Measurements from ENCODE around the gene ZNF783. TPM values are rescaled to one million over a fixed set of nuclear protein-coding genes. Genes with fewer than 3 reads are reported as not detected.
"Not testable (repeated sequence)": the region's sequence is repeated elsewhere in the genome, so short reads cannot be mapped to it uniquely, and the experiment has no call there.

ZNF783 gene
- polyA plus RNA-seq, 1 donor (not counting 4 experiments of a cell fraction or from before 2014, with no cell fraction given), result 4.2 TPM

- no peak overlapping the region for H3K4me2 ChIP-seq (ENCODE audit: control insufficient read depth, extremely low read depth, insufficient read depth, low read depth, low read length)
- no peak overlapping the region for H3K9ac ChIP-seq (ENCODE audit: control insufficient read depth, extremely low read depth, insufficient read depth, low read length)
- H3K36me3 ChIP-seq (ENCODE audit: control insufficient read depth in 2 of 2, extremely low read depth in 1 of 2, insufficient read depth in 2 of 2, low read length in 2 of 2), result peaks cover 9 to 26% of the 10 kb centered on the region in 2 experiments
- dilution Hi-C loops (cut with MboI; ENCODE audit: extremely low pct_ligation_motif_present, low sequenced_read_pairs), result no loop called here
- TF ChIP-seq CTCF (optimal IDR thresholded peaks at IDR 0.05 in 1 of 3, IDR thresholded peaks at IDR 0.05 in 1 of 3, conservative IDR thresholded peaks at IDR 0.05 in 1 of 3; ENCODE audit: extremely low read depth in 1 of 3, insufficient read depth in 2 of 3, low read length in 3 of 3) (no peak), EZH2 (IDR thresholded peaks at IDR 0.05; ENCODE audit: low read length) (no peak)
- FAIRE-seq (no peak), DNase-seq (ENCODE audit: low read depth, low spot score) (no peak)
- no peak overlapping the region for H3K27ac ChIP-seq (ENCODE audit: control insufficient read depth, insufficient read depth, low read length)
- H3K79me2 ChIP-seq (ENCODE audit: control insufficient read depth, insufficient read depth, low read length), result peaks cover 4% of the 10 kb centered on the region
- no peak overlapping the region for H3K4me3 ChIP-seq (ENCODE audit: control insufficient read depth in 2 of 3, extremely low read depth in 1 of 3, insufficient read depth in 2 of 3, low read depth in 1 of 3, low read length in 3 of 3)
- no peaks in the 10 kb centered on the region for H3K27me3 ChIP-seq (ENCODE audit: control insufficient read depth, extremely low read depth, insufficient read depth, low read length)
- H3K4me1 ChIP-seq (ENCODE audit: control insufficient read depth, extremely low read depth, insufficient read depth, low read length), result peaks cover 5% of the 10 kb centered on the region
- no peaks in the 10 kb centered on the region for H3K9me1 ChIP-seq (ENCODE audit: control insufficient read depth, extremely low read depth, insufficient read depth, low read length)
- no peaks in the 10 kb centered on the region for H3K9me3 ChIP-seq (ENCODE audit: control insufficient read depth, low read depth, low read length)
- no peaks in the 10 kb centered on the region for H4K20me1 ChIP-seq (ENCODE audit: control insufficient read depth, extremely low read depth, insufficient read depth, low read length)
- H2AFZ ChIP-seq (ENCODE audit: control insufficient read depth, low read length), result no peak overlapping the region
Observed at GRCh38 chr7:149267733-149268132, 5.7 kb downstream of the ZNF783 start.

- H3K79me2 ChIP-seq (ENCODE audit: control insufficient read depth, insufficient read depth, low read length); H2AFZ ChIP-seq (ENCODE audit: control insufficient read depth, low read length); dilution Hi-C loops (cut with MboI; ENCODE audit: extremely low pct_ligation_motif_present, low sequenced_read_pairs); H4K20me1 ChIP-seq (ENCODE audit: control insufficient read depth, extremely low read depth, insufficient read depth, low read length); H3K27me3 ChIP-seq (ENCODE audit: control insufficient read depth, extremely low read depth, insufficient read depth, low read length); H3K4me3 ChIP-seq (ENCODE audit: control insufficient read depth in 2 of 3, extremely low read depth in 1 of 3, insufficient read depth in 2 of 3, low read depth in 1 of 3, low read length in 3 of 3); H3K4me2 ChIP-seq (ENCODE audit: control insufficient read depth, extremely low read depth, insufficient read depth, low read depth, low read length); H3K9ac ChIP-seq (ENCODE audit: control insufficient read depth, extremely low read depth, insufficient read depth, low read length); H3K4me1 ChIP-seq (ENCODE audit: control insufficient read depth, extremely low read depth, insufficient read depth, low read length); H3K27ac ChIP-seq (ENCODE audit: control insufficient read depth, insufficient read depth, low read length); DNase-seq (ENCODE audit: low read depth, low spot score); H3K9me3 ChIP-seq (ENCODE audit: control insufficient read depth, low read depth, low read length); FAIRE-seq; H3K9me1 ChIP-seq (ENCODE audit: control insufficient read depth, extremely low read depth, insufficient read depth, low read length): not testable (repeated sequence)
- H3K36me3 ChIP-seq (ENCODE audit: control insufficient read depth in 2 of 2, extremely low read depth in 1 of 2, insufficient read depth in 2 of 2, low read length in 2 of 2), result peaks cover 6 to 18% of the 10 kb centered on the region in 2 experiments
Observed at GRCh38 chr7:149274424-149274823, 12.4 kb downstream of the ZNF783 start.

GRCh38 chr7:149277871-149278270 is 15.9 kb downstream of the ZNF783 start:
- H3K9ac ChIP-seq (ENCODE audit: control insufficient read depth, extremely low read depth, insufficient read depth, low read length), result no peak overlapping the region
- peaks cover 8 to 22% of the 10 kb centered on the region in 2 experiments for H3K36me3 ChIP-seq (ENCODE audit: control insufficient read depth in 2 of 2, extremely low read depth in 1 of 2, insufficient read depth in 2 of 2, low read length in 2 of 2)
- H3K9me3 ChIP-seq (ENCODE audit: control insufficient read depth, low read depth, low read length), result no peaks in the 10 kb centered on the region
- H3K79me2 ChIP-seq (ENCODE audit: control insufficient read depth, insufficient read depth, low read length), result no peaks in the 10 kb centered on the region
- no peak for DNase-seq (ENCODE audit: low read depth, low spot score)
- H3K4me3 ChIP-seq (ENCODE audit: control insufficient read depth in 2 of 3, extremely low read depth in 1 of 3, insufficient read depth in 2 of 3, low read depth in 1 of 3, low read length in 3 of 3), result no peak overlapping the region
- no peaks in the 10 kb centered on the region for H3K4me1 ChIP-seq (ENCODE audit: control insufficient read depth, extremely low read depth, insufficient read depth, low read length)
- no peaks in the 10 kb centered on the region for H4K20me1 ChIP-seq (ENCODE audit: control insufficient read depth, extremely low read depth, insufficient read depth, low read length)
- dilution Hi-C loops (cut with MboI; ENCODE audit: extremely low pct_ligation_motif_present, low sequenced_read_pairs), result no loop called here
- H3K4me2 ChIP-seq (ENCODE audit: control insufficient read depth, extremely low read depth, insufficient read depth, low read depth, low read length), result no peak overlapping the region
- H3K27me3 ChIP-seq (ENCODE audit: control insufficient read depth, extremely low read depth, insufficient read depth, low read length), result no peaks in the 10 kb centered on the region
- H3K9me1 ChIP-seq (ENCODE audit: control insufficient read depth, extremely low read depth, insufficient read depth, low read length), result no peaks in the 10 kb centered on the region
- TF ChIP-seq CTCF (optimal IDR thresholded peaks at IDR 0.05 in 1 of 3, IDR thresholded peaks at IDR 0.05 in 1 of 3, conservative IDR thresholded peaks at IDR 0.05 in 1 of 3; ENCODE audit: extremely low read depth in 1 of 3, insufficient read depth in 2 of 3, low read length in 3 of 3) (no peak), EZH2 (IDR thresholded peaks at IDR 0.05; ENCODE audit: low read length) (no peak)
- no peak for FAIRE-seq
- no peak overlapping the region for H2AFZ ChIP-seq (ENCODE audit: control insufficient read depth, low read length)
- H3K27ac ChIP-seq (ENCODE audit: control insufficient read depth, insufficient read depth, low read length), result no peak overlapping the region
